OCI-LY1 (cell line): ENCODE measurements around the gene TNFRSF6B.

Source experiments
- EZH2 ChIP-seq: fragments of 200-600 bp; sonication (generic), shearing (Covaris generic); IDR thresholded peaks from 2 replicates; pipeline ENCODE4 v1.8.0; 2017; ENCODE audit warnings: borderline replicate concordance, mixed run types, mild to moderate bottlenecking, antibody characterized with exemption, low read length, moderate library complexity, mixed read lengths
- TF ChIP-seq, protein P1 (sequence below): fragments of 200-600 bp; sonication (generic), shearing (Covaris generic); IDR thresholded peaks from 2 replicates; pipeline ENCODE4 v1.5.1; 2017; ENCODE audit warnings: mild to moderate bottlenecking, antibody characterized with exemption, low read length, moderate library complexity, mixed read lengths

- TF ChIP-seq, protein P1, sequence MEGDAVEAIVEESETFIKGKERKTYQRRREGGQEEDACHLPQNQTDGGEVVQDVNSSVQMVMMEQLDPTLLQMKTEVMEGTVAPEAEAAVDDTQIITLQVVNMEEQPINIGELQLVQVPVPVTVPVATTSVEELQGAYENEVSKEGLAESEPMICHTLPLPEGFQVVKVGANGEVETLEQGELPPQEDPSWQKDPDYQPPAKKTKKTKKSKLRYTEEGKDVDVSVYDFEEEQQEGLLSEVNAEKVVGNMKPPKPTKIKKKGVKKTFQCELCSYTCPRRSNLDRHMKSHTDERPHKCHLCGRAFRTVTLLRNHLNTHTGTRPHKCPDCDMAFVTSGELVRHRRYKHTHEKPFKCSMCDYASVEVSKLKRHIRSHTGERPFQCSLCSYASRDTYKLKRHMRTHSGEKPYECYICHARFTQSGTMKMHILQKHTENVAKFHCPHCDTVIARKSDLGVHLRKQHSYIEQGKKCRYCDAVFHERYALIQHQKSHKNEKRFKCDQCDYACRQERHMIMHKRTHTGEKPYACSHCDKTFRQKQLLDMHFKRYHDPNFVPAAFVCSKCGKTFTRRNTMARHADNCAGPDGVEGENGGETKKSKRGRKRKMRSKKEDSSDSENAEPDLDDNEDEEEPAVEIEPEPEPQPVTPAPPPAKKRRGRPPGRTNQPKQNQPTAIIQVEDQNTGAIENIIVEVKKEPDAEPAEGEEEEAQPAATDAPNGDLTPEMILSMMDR, result no peak
- no peak for TF ChIP-seq EZH2
Observed at GRCh38 chr20:63656451-63656850, 40.0 kb upstream of the TNFRSF6B start.
